Measurements from ENCODE around the gene RABGAP1. TPM values are rescaled to one million over a fixed set of nuclear protein-coding genes. Genes with fewer than 3 reads are reported as not detected.
A peak's percentile ranks its signal among the peaks of the same experiment; 100 is the strongest.

The RABGAP1 gene
- total and polyA plus RNA-seq, 2 experiments from 2014 or later, result 8.0 to 16.0 TPM

GRCh38 chr9:123073991-123074422, 133.2 kb downstream of the RABGAP1 start:
- no peaks in the 10 kb centered on the region for H3K79me2 ChIP-seq (ENCODE audit: insufficient read depth)
- H3F3A ChIP-seq (ENCODE audit: insufficient read depth), result peaks cover 23% of the 10 kb centered on the region
- TF ChIP-seq EZH2phosphoT487 (IDR thresholded peaks at IDR 0.05; ENCODE audit: insufficient read depth, low read depth) (no peak), EZH2 (IDR thresholded peaks at IDR 0.05; ENCODE audit: insufficient read depth, poor library complexity, severe bottlenecking) (no peak)
- no peaks in the 10 kb centered on the region for H3K9me3 ChIP-seq (ENCODE audit: low read depth)
- peak overlapping the region; percentile 69 for H3K4me2 ChIP-seq (ENCODE audit: unreplicated experiment)
- H3K27me3 ChIP-seq (replicated peaks; ENCODE audit: insufficient read depth), result no peaks in the 10 kb centered on the region
- H3K4me3 ChIP-seq, result peak overlapping the region; percentile 35
- H3K36me3 ChIP-seq (ENCODE audit: low read depth), result peaks cover 19% of the 10 kb centered on the region; the same call in 1 of the 2 replicates
- H4K20me1 ChIP-seq (ENCODE audit: insufficient read depth), result no peaks in the 10 kb centered on the region
- H2AFZ ChIP-seq, result peak overlapping the region; percentile 30
- DNase-seq, result peak; percentile 62
- peak overlapping the region; percentile 43 for H3K27ac ChIP-seq
- H3K9me2 ChIP-seq (ENCODE audit: insufficient read depth), result no peaks in the 10 kb centered on the region
- peak overlapping the region; percentile 37 for H3K9ac ChIP-seq
- WGBS, 2 experiments (ENCODE audit: low coverage in 1 of 2, low lambda C conversion rate in 2 of 2, missing lambda C conversion rate in 2 of 2), result 51 to 55% methylated on average over 1 of the region's 1 CpG
- peaks cover 22% of the 10 kb centered on the region for H3K4me1 ChIP-seq (ENCODE audit: insufficient read depth)
- in situ Hi-C loops (cut with MboI), result no loop called here

- no peaks in the 10 kb centered on the region for H4K20me1 ChIP-seq (ENCODE audit: insufficient read depth)
- H3K4me1 ChIP-seq (ENCODE audit: insufficient read depth), result peaks cover 19% of the 10 kb centered on the region
- H3K4me3 ChIP-seq, result peak overlapping the region; percentile 35
- no peak overlapping the region; the same call in 1 of the 2 replicates for H3K27ac ChIP-seq
- TF ChIP-seq EZH2 (IDR thresholded peaks at IDR 0.05; ENCODE audit: insufficient read depth, poor library complexity, severe bottlenecking) (no peak), EZH2phosphoT487 (IDR thresholded peaks at IDR 0.05; ENCODE audit: insufficient read depth, low read depth) (no peak)
- H3K9ac ChIP-seq, result 0 out of 2 replicates have a peak overlapping the region, but pooled peaks have one; percentile 37
- no peak for DNase-seq
- H3K9me2 ChIP-seq (ENCODE audit: insufficient read depth), result no peaks in the 10 kb centered on the region
- no peaks in the 10 kb centered on the region for H3K9me3 ChIP-seq (ENCODE audit: low read depth)
- 44 to 54% methylated on average over 3 of the region's 3 CpGs for WGBS, 2 experiments (ENCODE audit: low coverage in 1 of 2, low lambda C conversion rate in 2 of 2, missing lambda C conversion rate in 2 of 2)
- H3K27me3 ChIP-seq (replicated peaks; ENCODE audit: insufficient read depth), result no peaks in the 10 kb centered on the region
- peak overlapping the region; percentile 30; the same call in 1 of the 2 replicates for H2AFZ ChIP-seq
- H3K4me2 ChIP-seq (ENCODE audit: unreplicated experiment), result peak overlapping the region; percentile 69
- peaks cover 18% of the 10 kb centered on the region for H3F3A ChIP-seq (ENCODE audit: insufficient read depth)
- H3K36me3 ChIP-seq (ENCODE audit: low read depth), result peaks cover 19% of the 10 kb centered on the region; the same call in 1 of the 2 replicates
- in situ Hi-C loops (cut with MboI), result no loop called here
- no peaks in the 10 kb centered on the region for H3K79me2 ChIP-seq (ENCODE audit: insufficient read depth)
Observed at GRCh38 chr9:123074628-123075027, 133.8 kb downstream of the RABGAP1 start.

GRCh38 chr9:123080444-123080843, 139.6 kb downstream of the RABGAP1 start:
- Histone ChIP-seq H3K36me3 (ENCODE audit: low read depth) (peaks cover 6% of the 10 kb centered on the region; the same call in 1 of the 2 replicates), H3F3A (ENCODE audit: insufficient read depth) (no peaks in the 10 kb centered on the region), H3K9ac (no peak overlapping the region), H2AFZ (no peak overlapping the region), H3K4me3 (no peak overlapping the region), H3K4me1 (ENCODE audit: insufficient read depth) (no peaks in the 10 kb centered on the region), H3K9me3 (ENCODE audit: low read depth) (no peaks in the 10 kb centered on the region), H4K20me1 (ENCODE audit: insufficient read depth) (no peaks in the 10 kb centered on the region; the same call in 1 of the 2 replicates), H3K27ac (no peak overlapping the region), H3K9me2 (ENCODE audit: insufficient read depth) (no peaks in the 10 kb centered on the region), H3K79me2 (ENCODE audit: insufficient read depth) (no peaks in the 10 kb centered on the region), H3K4me2 (ENCODE audit: unreplicated experiment) (no peak overlapping the region), H3K27me3 (replicated peaks; ENCODE audit: insufficient read depth) (no peaks in the 10 kb centered on the region)
- WGBS, 2 experiments (ENCODE audit: low coverage in 1 of 2, low lambda C conversion rate in 2 of 2, missing lambda C conversion rate in 2 of 2), result 97 to 98% methylated on average over 3 of the region's 3 CpGs
- in situ Hi-C loops (cut with MboI), result loop anchor here (5.0 kb wide), 1 partner anchor 267 kb away; no protein-coding TSS in a partner anchor
- no peak for DNase-seq
- TF ChIP-seq EZH2 (IDR thresholded peaks at IDR 0.05; ENCODE audit: insufficient read depth, poor library complexity, severe bottlenecking), result no peak
- TF ChIP-seq EZH2phosphoT487 (IDR thresholded peaks at IDR 0.05; ENCODE audit: insufficient read depth, low read depth), result no peak

GRCh38 chr9:123081824-123082223, 141.0 kb downstream of the RABGAP1 start:
- Histone ChIP-seq H3F3A (ENCODE audit: insufficient read depth) (no peaks in the 10 kb centered on the region), H3K4me3 (no peak overlapping the region), H3K9ac (no peak overlapping the region), H3K4me2 (ENCODE audit: unreplicated experiment) (no peak overlapping the region), H3K79me2 (ENCODE audit: insufficient read depth) (no peaks in the 10 kb centered on the region), H2AFZ (no peak overlapping the region), H4K20me1 (ENCODE audit: insufficient read depth) (no peaks in the 10 kb centered on the region; the same call in 1 of the 2 replicates), H3K4me1 (ENCODE audit: insufficient read depth) (no peaks in the 10 kb centered on the region), H3K36me3 (ENCODE audit: low read depth) (peaks cover 6% of the 10 kb centered on the region; the same call in 1 of the 2 replicates), H3K27me3 (replicated peaks; ENCODE audit: insufficient read depth) (no peaks in the 10 kb centered on the region), H3K27ac (no peak overlapping the region), H3K9me2 (ENCODE audit: insufficient read depth) (no peaks in the 10 kb centered on the region), H3K9me3 (ENCODE audit: low read depth) (no peaks in the 10 kb centered on the region)
- in situ Hi-C loops (cut with MboI), result loop anchor here (5.0 kb wide), 1 partner anchor 265 kb away; no protein-coding TSS in a partner anchor
- DNase-seq, result peak; percentile 63
- WGBS, 2 experiments (ENCODE audit: low coverage in 1 of 2, low lambda C conversion rate in 2 of 2, missing lambda C conversion rate in 2 of 2), result 7 to 16% methylated on average over 2 of the region's 2 CpGs
- no peak for TF ChIP-seq EZH2phosphoT487 (IDR thresholded peaks at IDR 0.05; ENCODE audit: insufficient read depth, low read depth)
- no peak for TF ChIP-seq EZH2 (IDR thresholded peaks at IDR 0.05; ENCODE audit: insufficient read depth, poor library complexity, severe bottlenecking)
